AG04449 (cell line): ENCODE data around the gene LRMDA.
A peak's percentile ranks its signal among the peaks of the same experiment; 100 is the strongest.

Experiments
- CTCF ChIA-PET: fragments of 350-600 bp; formaldehyde crosslinking; extraction: SDS; loops from one replicate; lab custom pipeline; 2021; ENCODE audit warnings: antibody characterized with exemption; lab: Yijun Ruan, JAX
- POLR2A ChIA-PET: fragments of 400-600, 350-600 bp; formaldehyde crosslinking; extraction: SDS; loops from one replicate; lab custom pipeline; 2020; ENCODE audit warnings: antibody characterized with exemption, inconsistent platforms; lab: Yijun Ruan, JAX
- DNase-seq: peaks from one replicate; pipeline ENCODE4 v3.0.0-alpha.2; 2010; ENCODE audit warnings: low read depth, low spot score
- H3K4me3 ChIP-seq: 2 replicates; pipeline ENCODE4 v1.5.1; 2011; ENCODE audit warnings: low read depth, mild to moderate bottlenecking, control low read depth, low read length
- CTCF ChIP-seq: IDR thresholded peaks from one replicate; pipeline ENCODE4 v1.5.1; 2011; ENCODE audit warnings: mild to moderate bottlenecking, moderate library complexity, low read length, control low read depth, inconsistent platforms; ENCODE audit not compliant: insufficient read depth; ENCODE audit errors: missing control alignments

LRMDA gene

GRCh38 chr10:75401569-75402485 is 29.6 kb upstream of the LRMDA start, which contains the start of gene ZNF503:
Gene ZNF503 (minus strand): TSS chr10:75401764. CDS start chr10:75401419, 345 bp downstream.
- peak; percentile 18 for TF ChIP-seq CTCF
- CTCF ChIA-PET = interaction anchor here (0.7 to 5.0 kb wide), 7 partner anchors 508 to 1603 kb away, joined by 3 to 32 read pairs (median 5); no protein-coding TSS in a partner anchor
- POLR2A ChIA-PET = interaction anchor here (0.6 to 1.5 kb wide), 17 partner anchors 43 to 1956 kb away, joined by 3 to 5 read pairs (median 3); no protein-coding TSS in a partner anchor
- peak; percentile 76 for DNase-seq
- H3K4me3 ChIP-seq = peak within 1 kb of the TSS; percentile 96

GRCh38 chr10:75402486-75403143 is 28.8 kb upstream of the LRMDA start:
- peak overlapping the region; percentile 96 for H3K4me3 ChIP-seq
- no peak for DNase-seq

GRCh38 chr10:75403144-75403938 is 28.1 kb upstream of the LRMDA start:
- ChIA-PET CTCF (interaction anchor here (0.7 to 1.1 kb wide), 3 partner anchors 22 to 1143 kb away, joined by 3 read pairs; no protein-coding TSS in a partner anchor), POLR2A (no interaction called here)
- TF ChIP-seq CTCF = no peak
- DNase-seq = no peak
- peak overlapping the region; percentile 96 for H3K4me3 ChIP-seq

More at GRCh38 chr10:75402486-75403143, 28.8 kb upstream of the LRMDA start:
- POLR2A ChIA-PET = interaction anchor here (0.7 to 1.2 kb wide), 3 partner anchors 85 to 634 kb away, joined by 3 to 4 read pairs (median 3); no protein-coding TSS in a partner anchor
- no peak for TF ChIP-seq CTCF
- CTCF ChIA-PET = interaction anchor here (1.2 to 4.2 kb wide), 3 partner anchors 625 to 1142 kb away, joined by 3 to 32 read pairs (median 5); no protein-coding TSS in a partner anchor

GRCh38 chr10:75403939-75404814 is 27.2 kb upstream of the LRMDA start:
- TF ChIP-seq CTCF = no peak
- ChIA-PET POLR2A (no interaction called here), CTCF (interaction anchor here (0.6 to 1.1 kb wide), 4 partner anchors 9 to 1142 kb away, joined by 3 read pairs; no protein-coding TSS in a partner anchor)
- no peak for DNase-seq
- peak overlapping the region; percentile 96; the same call in 1 of the 2 replicates for H3K4me3 ChIP-seq
